HG03354 (cell line): ENCODE data around the gene ATP2C1.
A peak's percentile ranks its signal among the peaks of the same experiment; 100 is the strongest.

Experiments
- ATAC-seq: cut with Tn5 transposase; IDR thresholded peaks from one replicate; pipeline ENCODE4 v1.9.1; 2021; ENCODE audit warnings: mild to moderate bottlenecking; ENCODE audit not compliant: unreplicated experiment, poor library complexity, severe bottlenecking

Gene ATP2C1

GRCh38 chr3:130933801-130934345 is 40.0 kb downstream of the ATP2C1 start:
- ATAC-seq, result no peak

- no peak for ATAC-seq
Observed at GRCh38 chr3:130934442-130935089, 40.7 kb downstream of the ATP2C1 start.

- no peak for ATAC-seq
Observed at GRCh38 chr3:130935761-130936492, 42.0 kb downstream of the ATP2C1 start.

GRCh38 chr3:130939753-130940152 is 45.9 kb downstream of the ATP2C1 start:
- no peak for ATAC-seq

GRCh38 chr3:130941793-130942192 is 47.9 kb downstream of the ATP2C1 start:
- ATAC-seq, result no peak

- no peak for ATAC-seq
Observed at GRCh38 chr3:130946882-130947281, 53.0 kb downstream of the ATP2C1 start.

GRCh38 chr3:130948001-130948773 is 54.3 kb downstream of the ATP2C1 start:
- ATAC-seq, result no peak

GRCh38 chr3:130948929-130949328 is 55.0 kb downstream of the ATP2C1 start:
- ATAC-seq, result no peak

- ATAC-seq, result peak; percentile 91
Observed at GRCh38 chr3:130950124-130950523, 56.2 kb downstream of the ATP2C1 start.

GRCh38 chr3:130950641-130951040 is 56.8 kb downstream of the ATP2C1 start:
- no peak for ATAC-seq

GRCh38 chr3:130955481-130955880 is 61.6 kb downstream of the ATP2C1 start:
- ATAC-seq, result no peak

- ATAC-seq, result no peak
Observed at GRCh38 chr3:130956281-130956680, 62.4 kb downstream of the ATP2C1 start.

GRCh38 chr3:130956721-130957120 is 62.8 kb downstream of the ATP2C1 start:
- ATAC-seq, result no peak

- ATAC-seq, result no peak
Observed at GRCh38 chr3:130960139-130960795, 66.4 kb downstream of the ATP2C1 start.

GRCh38 chr3:130961458-130961857 is 67.6 kb downstream of the ATP2C1 start:
- no peak for ATAC-seq

- ATAC-seq, result no peak
Observed at GRCh38 chr3:130963444-130963843, 69.6 kb downstream of the ATP2C1 start.

- ATAC-seq, result no peak
Observed at GRCh38 chr3:130963878-130964277, 70.0 kb downstream of the ATP2C1 start.

GRCh38 chr3:130967281-130967680 is 73.4 kb downstream of the ATP2C1 start:
- ATAC-seq, result no peak

- no peak for ATAC-seq
Observed at GRCh38 chr3:130968221-130968620, 74.3 kb downstream of the ATP2C1 start.

- no peak for ATAC-seq
Observed at GRCh38 chr3:130969621-130970020, 75.7 kb downstream of the ATP2C1 start.
